Breast epithelium (tissue), 3 donors: Measurements from ENCODE around the gene PKHD1.

Source experiments
- CTCF ChIP-seq, 3 donors: fragments of 450-650 bp; IDR thresholded peaks; one replicate each; pipeline ENCODE4 v1.5.1; 2016 to 2017; ENCODE audit warnings: antibody characterized with exemption in 3 of 3, mild to moderate bottlenecking in 3 of 3, moderate library complexity in 3 of 3
- POLR2AphosphoS5 ChIP-seq, 3 donors: sonication (generic); formaldehyde crosslinking; IDR thresholded peaks; one replicate each; pipeline ENCODE4 v1.6.1; 2017; ENCODE audit warnings: antibody characterized with exemption in 3 of 3

- TF ChIP-seq CTCF (IDR thresholded peaks at IDR 0.05) (no peak), POLR2AphosphoS5 (IDR thresholded peaks at IDR 0.05) (no peak)
Observed at GRCh38 chr6:52116605-52116948, 29.2 kb upstream of the PKHD1 start.
